H1 (cell line): ENCODE data around the gene PRR23E. TPM values are rescaled to one million over a fixed set of nuclear protein-coding genes. Genes with fewer than 3 reads are reported as not detected.
A peak's percentile ranks its signal among the peaks of the same experiment; 100 is the strongest.

Experiments
- CTCF ChIA-PET: fragments of 300-600 bp; sonication (Branson Sonifier 250); formaldehyde crosslinking; loops from one replicate; lab custom pipeline; 2021; ENCODE audit not compliant: partially characterized antibody; lab: Charles Lee
- POLR2A ChIA-PET: fragments of 300-600 bp; sonication (Branson Sonifier 250); formaldehyde crosslinking; loops from one replicate; lab custom pipeline; 2021; ENCODE audit warnings: inconsistent platforms; ENCODE audit not compliant: partially characterized antibody; lab: Charles Lee
- DNase-seq, 2 experiments: peaks; one replicate each; pipeline versions ENCODE4 v3.0.0 to v3.0.0-alpha.2; 2010 to 2022; ENCODE audit warnings: low spot score in 2 of 2, low read depth in 1 of 2, mixed read lengths in 1 of 2
- FAIRE-seq: peaks from 2 replicates; lab custom pipeline; 2011; peaks lifted over from hg19 to GRCh38; lab: Jason Lieb, UNC
- H2AFZ ChIP-seq: 2 replicates; pipeline ENCODE4 v1.8.1; 2012; ENCODE audit warnings: low read length, inconsistent platforms
- H2AK5ac ChIP-seq: 2 replicates; pipeline ENCODE4 v1.6.1; 2013; ENCODE audit warnings: low read depth, low read length
- H2BK120ac ChIP-seq: replicated peaks from 2 replicates; pipeline ENCODE3; 2013; ENCODE audit warnings: low read depth, low read length, inconsistent platforms
- H2BK12ac ChIP-seq: 2 replicates; pipeline ENCODE4 v1.6.1; 2013; ENCODE audit warnings: low read depth, low read length
- H2BK15ac ChIP-seq: 2 replicates; pipeline ENCODE4 v1.6.1; 2013; ENCODE audit warnings: low read length
- H2BK20ac ChIP-seq: 2 replicates; pipeline ENCODE4 v1.6.1; 2013; ENCODE audit warnings: low read length
- H2BK5ac ChIP-seq: 2 replicates; pipeline ENCODE4 v1.6.1; 2013; ENCODE audit warnings: low read depth, low read length
- H3K14ac ChIP-seq: 2 replicates; pipeline ENCODE4 v1.6.1; 2013; ENCODE audit warnings: inconsistent platforms; ENCODE audit not compliant: insufficient read length
- H3K18ac ChIP-seq: 2 replicates; pipeline ENCODE4 v1.6.1; 2013; ENCODE audit warnings: low read length; ENCODE audit errors: extremely low read depth
- H3K23ac ChIP-seq: 2 replicates; pipeline ENCODE4 v1.6.1; 2013; ENCODE audit warnings: inconsistent platforms; ENCODE audit not compliant: insufficient read length
- H3K23me2 ChIP-seq: 2 replicates; pipeline ENCODE4 v1.6.1; 2013; ENCODE audit warnings: low read depth, low read length
- H3K27ac ChIP-seq: 2 replicates; pipeline ENCODE4 v1.6.1; 2011; ENCODE audit warnings: low read depth, low read length, inconsistent platforms
- H3K27me3 ChIP-seq, 4 experiments: replicated peaks in 1 of 4; 1 replicate in 1 of 4; 2 replicates in 3 of 4; pipeline versions ENCODE4 v1.6.1 to v1.8.1; 2011 to 2013; ENCODE audit warnings: low read length in 3 of 4, mild to moderate bottlenecking in 3 of 4, inconsistent platforms in 2 of 4, mixed read lengths in 2 of 4, moderate library complexity in 1 of 4; ENCODE audit not compliant: control insufficient read depth in 3 of 4, insufficient read depth in 3 of 4; ENCODE audit errors: extremely low read depth in 1 of 4
- H3K36me3 ChIP-seq, 4 experiments: 2 replicates each; pipeline versions ENCODE4 v1.6.1 to v1.8.1; 2011 to 2013; ENCODE audit warnings: mild to moderate bottlenecking in 4 of 4, low read length in 3 of 4, moderate library complexity in 2 of 4, control low read depth in 1 of 4, inconsistent platforms in 1 of 4; ENCODE audit not compliant: insufficient read depth in 4 of 4, control insufficient read depth in 2 of 4
- H3K4ac ChIP-seq: replicated peaks from 2 replicates; pipeline ENCODE3; 2013; ENCODE audit warnings: low read length, low read depth, mixed read lengths, inconsistent platforms; ENCODE audit not compliant: insufficient read length
- H3K4me1 ChIP-seq, 4 experiments: replicated peaks in 1 of 4; 1 replicate in 1 of 4; 2 replicates in 3 of 4; pipeline versions ENCODE4 v1.6.1 to v1.8.1; 2011 to 2013; ENCODE audit warnings: low read length in 3 of 4, inconsistent platforms in 2 of 4, mixed read lengths in 1 of 4; ENCODE audit not compliant: insufficient read depth in 4 of 4, control insufficient read depth in 3 of 4
- H3K4me2 ChIP-seq, 2 experiments: 2 replicates each; pipeline versions ENCODE4 v1.6.1 to v1.8.1; 2011 to 2013; ENCODE audit warnings: low read depth in 2 of 2, low read length in 2 of 2, control low read depth in 1 of 2, inconsistent platforms in 1 of 2, mild to moderate bottlenecking in 1 of 2; ENCODE audit not compliant: insufficient read depth in 1 of 2
- H3K4me3 ChIP-seq, 4 experiments: fragments of 200-600, 300-600 bp in 1 of 4; sonication (generic), shearing (Covaris generic), sonication (Bioruptor Twin) in 1 of 4; 2 replicates each; pipeline versions ENCODE4 v1.5.1 to v1.8.1; 2011 to 2016; ENCODE audit warnings: low read length in 4 of 4, low read depth in 3 of 4, control low read depth in 2 of 4, inconsistent platforms in 2 of 4, mild to moderate bottlenecking in 2 of 4, mixed read lengths in 1 of 4, moderate library complexity in 1 of 4; ENCODE audit not compliant: insufficient read depth in 2 of 4; ENCODE audit errors: extremely low read depth in 1 of 4
- H3K56ac ChIP-seq: replicated peaks from 2 replicates; pipeline ENCODE3; 2013; ENCODE audit warnings: low read depth, mild to moderate bottlenecking, mixed read lengths, low read length, inconsistent platforms; ENCODE audit not compliant: insufficient read length
- H3K79me1 ChIP-seq: 2 replicates; pipeline ENCODE4 v1.6.1; 2013; ENCODE audit warnings: low read depth, low read length, control low read depth
- H3K79me2 ChIP-seq, 2 experiments: 2 replicates each; pipeline versions ENCODE4 v1.6.1 to v1.8.1; 2012 to 2013; ENCODE audit warnings: low read length in 2 of 2, mild to moderate bottlenecking in 2 of 2, inconsistent platforms in 1 of 2; ENCODE audit not compliant: insufficient read depth in 2 of 2, control insufficient read depth in 1 of 2
- H3K9ac ChIP-seq, 4 experiments: replicated peaks in 1 of 4; 1 replicate in 1 of 4; 2 replicates in 3 of 4; pipeline versions ENCODE4 v1.6.1 to v1.8.1; 2011 to 2013; ENCODE audit warnings: low read depth in 3 of 4, low read length in 3 of 4, control low read depth in 2 of 4, mild to moderate bottlenecking in 2 of 4, moderate library complexity in 2 of 4, inconsistent platforms in 1 of 4; ENCODE audit errors: extremely low read depth in 1 of 4
- H3K9me3 ChIP-seq, 2 experiments: 2 replicates each; pipeline versions ENCODE4 v1.6.1 to v1.8.1; 2012 to 2013; ENCODE audit warnings: mild to moderate bottlenecking in 2 of 2, moderate library complexity in 2 of 2, control low read depth in 1 of 2, inconsistent platforms in 1 of 2, low read depth in 1 of 2, low read length in 1 of 2, mixed read lengths in 1 of 2; ENCODE audit not compliant: insufficient read depth in 2 of 2
- H4K20me1 ChIP-seq, 2 experiments: replicated peaks in 1 of 2; 2 replicates each; pipeline versions ENCODE3 to v1.8.1; 2011 to 2013; ENCODE audit warnings: inconsistent platforms in 2 of 2, low read length in 2 of 2, mild to moderate bottlenecking in 1 of 2; ENCODE audit not compliant: insufficient read depth in 2 of 2, control insufficient read depth in 1 of 2
- H4K5ac ChIP-seq: 2 replicates; pipeline ENCODE4 v1.6.1; 2013; ENCODE audit warnings: low read length, low read depth, mixed read lengths, inconsistent platforms; ENCODE audit not compliant: insufficient read length
- H4K8ac ChIP-seq: 2 replicates; pipeline ENCODE4 v1.8.0; 2013; ENCODE audit warnings: mild to moderate bottlenecking, moderate library complexity, low read length, inconsistent platforms; ENCODE audit not compliant: insufficient read depth; ENCODE audit errors: extremely low read depth
- H4K91ac ChIP-seq: replicated peaks from 2 replicates; pipeline ENCODE3; 2013; ENCODE audit warnings: low read length, mixed read lengths, inconsistent platforms; ENCODE audit not compliant: insufficient read length
- EP300 ChIP-seq, 2 experiments: IDR thresholded peaks; 1 replicate in 1 of 2; 2 replicates in 1 of 2; pipeline ENCODE4 v1.6.1; 2011 to 2012; ENCODE audit warnings: low read depth in 2 of 2, low read length in 2 of 2, mild to moderate bottlenecking in 2 of 2, borderline replicate concordance in 1 of 2, inconsistent platforms in 1 of 2, moderate library complexity in 1 of 2
- MAX ChIP-seq: IDR thresholded peaks from 2 replicates; pipeline ENCODE4 v1.6.1; 2012; ENCODE audit warnings: inconsistent platforms
- WGBS, 2 experiments: shearing (Covaris generic) in 1 of 2; methylation state at CpG; one replicate each; pipeline versions ENCODE4 v1.1.6 to v1.1.7; 2013 to 2015; ENCODE audit warnings: low lambda C conversion rate in 2 of 2, mixed read lengths in 2 of 2, inconsistent platforms in 1 of 2, low coverage in 1 of 2, missing lambda C conversion rate in 1 of 2; ENCODE audit not compliant: insufficient replicate concordance in 2 of 2, insufficient coverage in 1 of 2, insufficient read length in 1 of 2; ENCODE audit errors: extremely low coverage in 1 of 2, missing lambda C conversion rate in 1 of 2; 5-methylcytosine and 5-hydroxymethylcytosine counted together
- polyA plus RNA-seq, 7 experiments: library from polyadenylated mRNA; depleted of rRNA in 3 of 7; stranded (reverse) in 5 of 7; unstranded in 2 of 7; fragments of >200 nt in 5 of 7; fragments of 200-250 nt in 2 of 7; gene quantifications; 1 replicate in 5 of 7; 2 replicates in 1 of 7; 4 replicates in 1 of 7; pipeline versions ENCODE4 v1.2.1 to v1.2.3, GENCODE V29; 2011 to 2013; ENCODE audit warnings: missing spikeins in 2 of 7, mixed read lengths in 2 of 7
- total RNA-seq: library from RNA; stranded (reverse); fragmentation: NEBNext Ultra II Directional; extraction: Animal tissue kit (Norgen Biotek cat#: 25700); gene quantifications from 2 replicates; pipeline ENCODE4 v1.2.1, GENCODE V29; 2021
- TF ChIP-seq, protein P1 (sequence below), 3 experiments: IDR thresholded peaks; 1 replicate in 2 of 3; 2 replicates in 1 of 3; pipeline versions ENCODE4 v1.5.1 to v1.6.1; 2011; ENCODE audit warnings: low read length in 3 of 3, mild to moderate bottlenecking in 3 of 3, inconsistent platforms in 2 of 3, low read depth in 1 of 3, moderate library complexity in 1 of 3; ENCODE audit not compliant: insufficient read depth in 1 of 3; ENCODE audit errors: control extremely low read depth in 1 of 3

PRR23E gene
- total and polyA plus RNA-seq, 2 of the 8 experiments (the other 6 are each of a cell fraction or from before 2014, with no cell fraction given) = not detected

DNA sequence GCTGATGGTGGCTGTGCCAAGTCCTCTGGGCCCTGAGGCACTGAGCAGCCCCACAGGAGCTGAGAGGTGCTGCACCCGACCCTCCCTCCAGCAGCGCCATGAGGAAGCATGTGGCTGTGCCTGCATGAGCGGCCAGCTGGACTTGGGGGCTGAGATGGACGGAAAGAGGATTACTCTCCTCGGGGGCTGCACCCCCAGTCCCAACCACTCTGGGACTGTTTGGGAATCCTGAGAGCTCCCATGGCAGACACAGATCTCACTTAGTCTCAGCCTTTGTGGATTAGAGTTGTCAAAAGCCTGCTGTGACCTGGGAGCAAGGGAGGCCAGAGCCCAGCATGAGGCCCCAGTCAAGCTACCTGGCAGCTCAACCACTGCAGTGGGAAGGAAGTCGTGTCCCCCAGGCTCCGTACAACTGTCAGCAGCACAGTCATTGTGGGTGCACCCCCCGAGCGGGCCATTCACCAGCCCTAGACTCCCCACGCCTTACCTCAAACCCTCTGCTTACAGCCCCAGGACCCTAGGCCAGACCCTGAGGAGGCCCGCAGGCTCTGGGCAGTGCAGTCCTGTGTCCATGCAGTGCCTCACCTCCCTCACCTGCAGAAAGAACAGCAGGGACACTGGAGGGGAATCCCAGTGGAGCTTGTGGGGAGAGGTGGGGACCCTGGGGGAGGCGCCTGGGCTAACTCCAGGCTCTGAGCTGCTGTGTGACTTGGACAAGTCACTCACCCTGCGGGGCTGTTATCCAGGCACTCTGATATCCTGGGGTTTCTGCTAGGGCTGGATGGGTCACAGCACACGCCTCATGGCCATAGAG, 17.1 kb downstream of the PRR23E start:
- Histone ChIP-seq H2BK20ac (no peak overlapping the region), H2AK5ac (no peak overlapping the region), H4K91ac (no peak overlapping the region), H4K5ac (no peak overlapping the region), H3K79me2 (no peaks in the 10 kb centered on the region), H3K56ac (no peak overlapping the region), H2BK5ac (no peak overlapping the region), H3K23me2 (no peaks in the 10 kb centered on the region), H3K18ac (no peak overlapping the region), H2BK120ac (no peak overlapping the region), H3K4me3 (no peak overlapping the region), H3K4ac (no peak overlapping the region), H2BK15ac (no peak overlapping the region), H3K27ac (no peak overlapping the region), H3K27me3 (no peaks in the 10 kb centered on the region), H4K20me1 (peaks cover 0 to 1% of the 10 kb centered on the region in 2 experiments), H3K14ac (no peak overlapping the region), H2AFZ (no peak overlapping the region), H4K8ac (peak overlapping the region; percentile 12), H3K9me3 (no peaks in the 10 kb centered on the region), H3K23ac (no peak overlapping the region), H3K79me1 (no peaks in the 10 kb centered on the region), H3K4me2 (no peak overlapping the region), H3K9ac (no peak overlapping the region), H2BK12ac (no peak overlapping the region), H3K36me3 (no peaks in the 10 kb centered on the region), H3K4me1 (peaks cover 0 to 5% (median 3%) of the 10 kb centered on the region in 4 experiments; a peak in 5 of 7 replicates)
- DNase-seq (no peak), FAIRE-seq (no peak)
- ChIA-PET CTCF (interaction anchor here (0.9 to 2.0 kb wide), 3 partner anchors 79 to 331 kb away, joined by 3 to 5 read pairs (median 4); no protein-coding TSS in a partner anchor), POLR2A (no interaction called here)
- 84% methylated on average over 12 of the region's 14 CpGs; no CpG with 5 or more reads in 1 of the 2 experiments for WGBS, 2 experiments
- TF ChIP-seq, protein P1, sequence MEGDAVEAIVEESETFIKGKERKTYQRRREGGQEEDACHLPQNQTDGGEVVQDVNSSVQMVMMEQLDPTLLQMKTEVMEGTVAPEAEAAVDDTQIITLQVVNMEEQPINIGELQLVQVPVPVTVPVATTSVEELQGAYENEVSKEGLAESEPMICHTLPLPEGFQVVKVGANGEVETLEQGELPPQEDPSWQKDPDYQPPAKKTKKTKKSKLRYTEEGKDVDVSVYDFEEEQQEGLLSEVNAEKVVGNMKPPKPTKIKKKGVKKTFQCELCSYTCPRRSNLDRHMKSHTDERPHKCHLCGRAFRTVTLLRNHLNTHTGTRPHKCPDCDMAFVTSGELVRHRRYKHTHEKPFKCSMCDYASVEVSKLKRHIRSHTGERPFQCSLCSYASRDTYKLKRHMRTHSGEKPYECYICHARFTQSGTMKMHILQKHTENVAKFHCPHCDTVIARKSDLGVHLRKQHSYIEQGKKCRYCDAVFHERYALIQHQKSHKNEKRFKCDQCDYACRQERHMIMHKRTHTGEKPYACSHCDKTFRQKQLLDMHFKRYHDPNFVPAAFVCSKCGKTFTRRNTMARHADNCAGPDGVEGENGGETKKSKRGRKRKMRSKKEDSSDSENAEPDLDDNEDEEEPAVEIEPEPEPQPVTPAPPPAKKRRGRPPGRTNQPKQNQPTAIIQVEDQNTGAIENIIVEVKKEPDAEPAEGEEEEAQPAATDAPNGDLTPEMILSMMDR (IDR thresholded peaks at IDR 0.05; ENCODE audit: control extremely low read depth in 1 of 3, insufficient read depth in 1 of 3, low read depth in 1 of 3, low read length in 3 of 3) = no peak
- TF ChIP-seq MAX (peak; percentile 52; the same call in 1 of the 2 replicates), EP300 (IDR thresholded peaks at IDR 0.05; ENCODE audit: borderline replicate concordance in 1 of 2, low read depth in 2 of 2, low read length in 2 of 2) (no peak)
